Measurements from ENCODE around the gene ZNF100. TPM values are rescaled to one million over a fixed set of nuclear protein-coding genes. Genes with fewer than 3 reads are reported as not detected.
"Not testable (repeated sequence)": the region's sequence is repeated elsewhere in the genome, so short reads cannot be mapped to it uniquely, and the experiment has no call there.

ZNF100 gene
- total and polyA plus RNA-seq, 9 of the 15 experiments (the other 6 are each of a cell fraction or from before 2014, with no cell fraction given): 4.5 to 27.2 (median 19.6) TPM

DNA sequence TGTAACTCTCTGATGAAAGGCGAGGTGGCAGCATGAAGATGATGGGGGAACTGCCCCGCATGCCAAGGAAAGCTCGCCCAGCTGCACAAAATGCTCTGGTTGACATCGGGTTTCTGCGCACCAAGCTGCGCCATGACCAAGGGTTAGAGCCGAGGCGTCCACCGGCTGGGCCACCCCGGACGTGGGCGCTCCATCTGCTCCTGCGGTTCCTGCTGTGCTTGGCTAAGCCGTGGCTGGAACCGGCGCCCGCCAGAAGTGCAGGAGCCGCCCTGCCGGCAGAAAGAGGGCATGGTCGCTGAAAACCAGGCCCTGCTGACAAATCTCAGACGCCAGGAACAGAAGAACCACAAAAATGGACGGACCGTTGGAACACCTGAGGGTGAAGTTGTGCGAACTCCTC lies 57.9 kb downstream of the ZNF100 start:
- no peaks in the 10 kb centered on the region for H4K20me1 ChIP-seq (replicated peaks; ENCODE audit: control insufficient read depth, insufficient read depth, low read length)
- H3K4me2 ChIP-seq (ENCODE audit: insufficient read depth, low read length): no peak overlapping the region
- no peak for ATAC-seq
- ChIA-PET CTCF (ENCODE audit: low intra/inter-chr PET ratio) (interaction anchor here (0.7 kb wide), 1 partner anchor 226 kb away, joined by 5 read pairs; no protein-coding TSS in a partner anchor), POLR2A (no interaction called here)
- intact Hi-C loops (cut with micrococcal nuclease): no loop called here
- H3K4me3 ChIP-seq: no peak overlapping the region
- 51% methylated on average over 7 of the region's 24 CpGs for WGBS (ENCODE audit: insufficient coverage, low coverage, missing lambda C conversion rate)
- no peaks in the 10 kb centered on the region for H3K9me1 ChIP-seq (ENCODE audit: control insufficient read depth, insufficient read depth, low read length)
- DNase-seq (ENCODE audit: extremely low read depth in 1 of 4, low spot score in 3 of 4): no peak
- TF ChIP-seq, protein P1, sequence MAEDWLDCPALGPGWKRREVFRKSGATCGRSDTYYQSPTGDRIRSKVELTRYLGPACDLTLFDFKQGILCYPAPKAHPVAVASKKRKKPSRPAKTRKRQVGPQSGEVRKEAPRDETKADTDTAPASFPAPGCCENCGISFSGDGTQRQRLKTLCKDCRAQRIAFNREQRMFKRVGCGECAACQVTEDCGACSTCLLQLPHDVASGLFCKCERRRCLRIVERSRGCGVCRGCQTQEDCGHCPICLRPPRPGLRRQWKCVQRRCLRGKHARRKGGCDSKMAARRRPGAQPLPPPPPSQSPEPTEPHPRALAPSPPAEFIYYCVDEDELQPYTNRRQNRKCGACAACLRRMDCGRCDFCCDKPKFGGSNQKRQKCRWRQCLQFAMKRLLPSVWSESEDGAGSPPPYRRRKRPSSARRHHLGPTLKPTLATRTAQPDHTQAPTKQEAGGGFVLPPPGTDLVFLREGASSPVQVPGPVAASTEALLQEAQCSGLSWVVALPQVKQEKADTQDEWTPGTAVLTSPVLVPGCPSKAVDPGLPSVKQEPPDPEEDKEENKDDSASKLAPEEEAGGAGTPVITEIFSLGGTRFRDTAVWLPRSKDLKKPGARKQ (CRISPR knock-in tag; IDR thresholded peaks at IDR 0.05): no peak
- TF ChIP-seq ZNF57 (CRISPR knock-in tag; IDR thresholded peaks at IDR 0.05): no peak
- no peak for TF ChIP-seq PURB (CRISPR knock-in tag; IDR thresholded peaks at IDR 0.05; ENCODE audit: low read depth)
- TF ChIP-seq, protein P2, sequence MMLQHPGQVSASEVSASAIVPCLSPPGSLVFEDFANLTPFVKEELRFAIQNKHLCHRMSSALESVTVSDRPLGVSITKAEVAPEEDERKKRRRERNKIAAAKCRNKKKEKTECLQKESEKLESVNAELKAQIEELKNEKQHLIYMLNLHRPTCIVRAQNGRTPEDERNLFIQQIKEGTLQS (IDR thresholded peaks at IDR 0.05): no peak
- TF ChIP-seq, protein P2 (CRISPR knock-in tag; conservative IDR thresholded peaks at IDR 0.05): no peak
- no peak for TF ChIP-seq SRSF3 (IDR thresholded peaks at IDR 0.05; ENCODE audit: insufficient read depth, low read length)
- TF ChIP-seq, protein P3, sequence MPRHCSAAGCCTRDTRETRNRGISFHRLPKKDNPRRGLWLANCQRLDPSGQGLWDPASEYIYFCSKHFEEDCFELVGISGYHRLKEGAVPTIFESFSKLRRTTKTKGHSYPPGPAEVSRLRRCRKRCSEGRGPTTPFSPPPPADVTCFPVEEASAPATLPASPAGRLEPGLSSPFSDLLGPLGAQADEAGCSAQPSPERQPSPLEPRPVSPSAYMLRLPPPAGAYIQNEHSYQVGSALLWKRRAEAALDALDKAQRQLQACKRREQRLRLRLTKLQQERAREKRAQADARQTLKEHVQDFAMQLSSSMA (CRISPR knock-in tag; IDR thresholded peaks at IDR 0.05): no peak
- H3K9me3 ChIP-seq (replicated peaks; ENCODE audit: control insufficient read depth, insufficient read depth, low read depth, low read length): no peaks in the 10 kb centered on the region; the same call in 1 of the 2 replicates
- no peak overlapping the region for H2AFZ ChIP-seq (ENCODE audit: low read depth, low read length)
- H3K27me3 ChIP-seq (ENCODE audit: control insufficient read depth in 2 of 2, insufficient read depth in 2 of 2, low read length in 2 of 2): no peaks in the 10 kb centered on the region
- H3K79me2 ChIP-seq (ENCODE audit: control insufficient read depth, insufficient read depth, low read length): no peaks in the 10 kb centered on the region
- BruUV-seq (replicated peaks): no TSS peak
- H3K27ac ChIP-seq (ENCODE audit: extremely low read depth, low read depth, low read length): no peak overlapping the region
- no peaks in the 10 kb centered on the region for H3K36me3 ChIP-seq (ENCODE audit: control insufficient read depth, insufficient read depth, low read length)
- no peak overlapping the region for H3K9ac ChIP-seq (ENCODE audit: insufficient read depth in 1 of 2, low read depth in 2 of 2, low read length in 2 of 2)
- in situ Hi-C loops (cut with MboI): no loop called here
- no peak for FAIRE-seq
- H3K4me1 ChIP-seq (replicated peaks in 1 of 2; ENCODE audit: control insufficient read depth in 2 of 2, insufficient read depth in 2 of 2, low read length in 2 of 2): peaks cover 0 to 4% of the 10 kb centered on the region in 2 experiments; a peak in 2 of 5 replicates

DNA sequence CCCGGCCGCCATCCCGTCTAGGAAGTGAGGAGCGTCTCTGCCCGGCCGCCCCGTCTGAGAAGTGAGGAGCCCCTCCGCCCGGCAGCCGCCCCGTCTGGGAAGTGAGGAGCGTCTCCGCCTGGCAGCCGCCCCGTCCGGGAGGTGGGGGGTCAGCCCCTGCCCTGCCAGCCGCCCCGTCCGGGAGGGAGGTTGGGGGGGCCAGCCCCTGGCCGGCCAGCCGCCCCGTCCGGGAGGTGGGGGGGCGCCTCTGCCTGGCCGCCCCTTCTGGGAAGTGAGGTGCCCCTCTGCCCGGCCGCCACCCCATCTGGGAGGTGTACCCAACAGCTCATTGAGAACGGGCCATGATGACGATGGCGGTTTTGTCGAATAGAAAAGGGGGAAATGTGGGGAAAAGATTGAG lies 59.5 kb downstream of the ZNF100 start:
- H3K9ac ChIP-seq (ENCODE audit: insufficient read depth in 1 of 2, low read depth in 2 of 2, low read length in 2 of 2); H3K9me3 ChIP-seq (replicated peaks; ENCODE audit: control insufficient read depth, insufficient read depth, low read depth, low read length); in situ Hi-C loops (cut with MboI); H3K27ac ChIP-seq (ENCODE audit: extremely low read depth, low read depth, low read length); H3K9me1 ChIP-seq (ENCODE audit: control insufficient read depth, insufficient read depth, low read length); H4K20me1 ChIP-seq (replicated peaks; ENCODE audit: control insufficient read depth, insufficient read depth, low read length); ATAC-seq; CTCF ChIA-PET (ENCODE audit: low intra/inter-chr PET ratio); H3K79me2 ChIP-seq (ENCODE audit: control insufficient read depth, insufficient read depth, low read length); H2AFZ ChIP-seq (ENCODE audit: low read depth, low read length); POLR2A ChIA-PET; FAIRE-seq; H3K36me3 ChIP-seq (ENCODE audit: control insufficient read depth, insufficient read depth, low read length); intact Hi-C loops (cut with micrococcal nuclease); DNase-seq (ENCODE audit: extremely low read depth in 1 of 4, low spot score in 3 of 4); H3K27me3 ChIP-seq (ENCODE audit: control insufficient read depth in 2 of 2, insufficient read depth in 2 of 2, low read length in 2 of 2); BruUV-seq (replicated peaks); H3K4me1 ChIP-seq (replicated peaks in 1 of 2; ENCODE audit: control insufficient read depth in 2 of 2, insufficient read depth in 2 of 2, low read length in 2 of 2); H3K4me3 ChIP-seq; H3K4me2 ChIP-seq (ENCODE audit: insufficient read depth, low read length): not testable (repeated sequence)
- WGBS (ENCODE audit: insufficient coverage, low coverage, missing lambda C conversion rate): no CpG with 5 or more reads among the region's 31 CpGs

All from K562 (cell line).